ENCODE results near the gene G6PD. TPM values are rescaled to one million over a fixed set of nuclear protein-coding genes. Genes with fewer than 3 reads are reported as not detected.

G6PD gene
- total and polyA plus RNA-seq, 2 of the 4 experiments (the other 2 are of a cell fraction), result 77.1 to 213 TPM

DNA sequence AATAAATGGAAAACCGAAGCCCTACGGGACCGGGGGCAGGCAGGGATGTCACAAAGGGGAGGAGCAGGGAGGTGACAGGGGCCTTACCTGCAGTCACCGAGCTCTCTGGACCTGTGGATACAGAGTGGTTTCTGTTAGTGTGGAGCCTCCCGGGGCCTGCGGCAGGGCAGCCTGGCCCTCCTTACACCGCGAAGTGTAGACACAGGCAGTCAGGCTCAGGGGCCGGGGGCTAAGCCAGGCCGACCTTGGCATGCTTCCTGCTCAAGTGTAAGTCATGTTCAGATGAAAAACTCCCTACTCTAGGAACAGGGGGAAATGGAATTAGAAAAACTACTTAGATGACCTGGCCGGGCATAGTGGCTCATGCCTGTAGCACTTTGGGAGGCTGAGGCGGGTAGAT is 34.9 kb downstream of the G6PD start:
- TF ChIP-seq RFX5 (IDR thresholded peaks at IDR 0.05; ENCODE audit: low read depth, low read length) (no peak), FOS (IDR thresholded peaks at IDR 0.05; ENCODE audit: low read depth, low read length) (no peak), MAZ (IDR thresholded peaks at IDR 0.05; ENCODE audit: borderline replicate concordance, low read depth, low read length) (no peak), SMC3 (IDR thresholded peaks at IDR 0.05; ENCODE audit: low read depth, low read length) (no peak), CTCF (conservative IDR thresholded peaks at IDR 0.05; ENCODE audit: low read depth, low read length) (no peak), ELK1 (IDR thresholded peaks at IDR 0.05; ENCODE audit: borderline replicate concordance, low read depth, low read length) (no peak), RAD21 (IDR thresholded peaks at IDR 0.05; ENCODE audit: low read length) (no peak), CEBPB (IDR thresholded peaks at IDR 0.05; ENCODE audit: low read depth, low read length) (no peak), CHD1 (IDR thresholded peaks at IDR 0.05; ENCODE audit: low read depth, low read length) (no peak), RCOR1 (IDR thresholded peaks at IDR 0.05; ENCODE audit: insufficient replicate concordance, low read length) (no peak), POLR2A (IDR thresholded peaks at IDR 0.05; ENCODE audit: low read depth, low read length) (no peak), NFE2L2 (IDR thresholded peaks at IDR 0.05; ENCODE audit: low read depth, low read length) (no peak)
- TF ChIP-seq, protein P1, sequence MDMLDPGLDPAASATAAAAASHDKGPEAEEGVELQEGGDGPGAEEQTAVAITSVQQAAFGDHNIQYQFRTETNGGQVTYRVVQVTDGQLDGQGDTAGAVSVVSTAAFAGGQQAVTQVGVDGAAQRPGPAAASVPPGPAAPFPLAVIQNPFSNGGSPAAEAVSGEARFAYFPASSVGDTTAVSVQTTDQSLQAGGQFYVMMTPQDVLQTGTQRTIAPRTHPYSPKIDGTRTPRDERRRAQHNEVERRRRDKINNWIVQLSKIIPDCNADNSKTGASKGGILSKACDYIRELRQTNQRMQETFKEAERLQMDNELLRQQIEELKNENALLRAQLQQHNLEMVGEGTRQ (IDR thresholded peaks at IDR 0.05; ENCODE audit: low read depth, low read length), result no peak
- Histone ChIP-seq H3K23ac (ENCODE audit: low read depth, low read length) (no peak overlapping the region), H4K20me1 (ENCODE audit: insufficient read depth, low read length) (no peaks in the 10 kb centered on the region), H4K5ac (ENCODE audit: low read depth, low read length) (no peak overlapping the region), H2AK9ac (replicated peaks; ENCODE audit: low read depth, low read length, poor library complexity) (no peak overlapping the region), H3K79me1 (ENCODE audit: low read depth in 1 of 2, low read length in 2 of 2) (peaks cover 8 to 12% of the 10 kb centered on the region in 2 experiments; a peak in 2 of 4 replicates), H3K27me3 (ENCODE audit: control insufficient read depth, insufficient read depth, low read length) (no peaks in the 10 kb centered on the region), H3K18ac (ENCODE audit: low read depth, low read length) (no peak overlapping the region), H3K9me3 (ENCODE audit: control insufficient read depth, insufficient read depth, low read length) (peaks cover 3% of the 10 kb centered on the region; the same call in 1 of the 2 replicates), H4K8ac (ENCODE audit: low read depth in 2 of 2, low read length in 2 of 2) (no peak overlapping the region), H3K4ac (ENCODE audit: low read depth, low read length) (no peak overlapping the region), H2BK120ac (ENCODE audit: low read depth, low read length) (no peak overlapping the region), H2AK5ac (ENCODE audit: low read depth, low read length) (no peak overlapping the region), H2BK20ac (ENCODE audit: low read depth, low read length) (no peak overlapping the region), H4K91ac (ENCODE audit: insufficient read depth, low read depth, low read length) (no peak overlapping the region), H2BK5ac (ENCODE audit: low read depth, low read length, poor library complexity, severe bottlenecking) (no peak overlapping the region), H3K14ac (replicated peaks; ENCODE audit: low read depth, low read length) (no peak overlapping the region), H3K9ac (ENCODE audit: low read depth, low read length) (no peak overlapping the region), H3K4me3 (ENCODE audit: insufficient read depth, low read depth, low read length) (no peak overlapping the region), H2BK15ac (ENCODE audit: low read depth, low read length) (no peak overlapping the region), H2AFZ (replicated peaks; ENCODE audit: low read length, poor library complexity) (no peak overlapping the region), H3K56ac (ENCODE audit: extremely low read depth, insufficient read depth, low read length) (no peak overlapping the region), H3K36me3 (ENCODE audit: control insufficient read depth, insufficient read depth, low read length) (peaks cover 9% of the 10 kb centered on the region; the same call in 1 of the 2 replicates), H3K4me1 (ENCODE audit: control insufficient read depth, insufficient read depth, low read length) (no peaks in the 10 kb centered on the region), H3K4me2 (ENCODE audit: low read depth, low read length) (no peak overlapping the region), H3K27ac (ENCODE audit: insufficient read depth, low read length) (no peak overlapping the region), H3K9me1 (ENCODE audit: insufficient read depth, low read length) (peaks cover 3% of the 10 kb centered on the region)
- WGBS, 2 experiments (ENCODE audit: extremely low coverage in 2 of 2, insufficient read length in 1 of 2), result 70% methylated on average over 2 of the region's 12 CpGs; no CpG with 5 or more reads in 1 of the 2 experiments
- no TSS peak for BruUV-seq (replicated peaks)
- POLR2A ChIA-PET (ENCODE audit: unreplicated experiment), result no interaction called here
- DNase-seq (no peak), ATAC-seq (ENCODE audit: low read depth) (no peak)
- dilution Hi-C loops (cut with HindIII; ENCODE audit: low sequenced_read_pairs, unreplicated experiment), result no loop called here
- intact Hi-C loops (cut with micrococcal nuclease), result no loop called here
- in situ Hi-C loops (cut with MboI; ENCODE audit: low sequenced_read_pairs), result no loop called here
- CTCF ChIA-PET, result no interaction called here
